ENCODE measurements around the gene KAZN.

The KAZN gene

DNA sequence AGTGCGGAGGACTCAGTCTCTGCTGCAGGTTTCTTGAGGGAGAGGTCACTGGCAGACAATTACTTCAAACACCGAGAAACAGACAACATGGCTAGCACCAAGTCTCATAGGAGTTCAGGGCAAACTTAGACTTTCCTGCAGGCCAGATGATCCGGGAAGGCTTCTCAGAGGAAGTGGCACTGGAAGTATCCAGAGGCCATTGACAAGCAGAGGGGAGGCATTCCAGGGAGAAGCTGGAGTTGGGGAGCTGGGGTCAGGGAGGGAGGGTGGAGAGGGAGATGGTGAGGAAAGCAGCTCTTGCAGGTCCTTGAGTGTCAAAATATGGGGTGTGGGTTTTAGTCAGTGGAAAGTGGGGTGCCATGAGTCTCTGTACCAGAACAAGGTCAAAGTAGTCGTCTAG lies 147.9 kb downstream of the KAZN start:
- DNase-seq = no peak

DNA sequence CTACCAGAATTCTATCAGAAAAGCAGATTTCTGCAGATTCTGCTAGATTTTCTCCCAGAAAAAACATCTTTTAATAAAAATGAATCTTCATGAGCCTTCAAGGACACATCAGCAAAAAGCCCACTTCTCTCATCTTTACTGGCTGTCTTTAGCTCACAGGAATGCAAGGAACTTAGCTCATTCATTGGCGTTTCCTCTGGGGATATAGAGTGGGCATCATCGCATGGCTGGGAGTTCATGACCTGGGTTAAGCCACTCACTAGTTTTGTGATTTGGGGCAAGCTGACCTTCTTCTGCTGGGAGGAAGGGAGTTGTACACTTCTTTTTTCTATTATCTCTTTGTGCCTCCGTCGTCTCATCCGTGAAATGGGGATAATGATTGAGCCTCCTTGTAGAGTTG lies 149.7 kb downstream of the KAZN start:
- DNase-seq = no peak

DNA sequence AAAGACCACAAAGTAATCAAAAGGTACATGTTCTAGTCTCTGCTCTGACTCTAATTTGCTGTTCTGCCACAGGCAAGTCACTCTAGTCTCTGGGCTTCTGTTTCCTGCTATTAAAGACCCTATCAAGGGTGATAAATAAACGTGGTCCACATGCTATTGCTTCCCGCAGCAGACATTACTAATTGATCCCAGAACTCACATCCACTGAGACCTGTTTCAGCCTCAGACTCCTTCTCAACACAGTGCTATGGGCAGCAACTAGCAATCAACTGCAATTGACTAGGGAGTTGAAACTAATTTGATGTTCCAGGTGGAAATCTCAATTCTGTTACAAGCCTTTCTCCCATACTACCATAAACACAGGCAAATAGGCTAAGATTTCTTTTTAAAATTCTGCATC lies 150.5 kb downstream of the KAZN start:
- no peak for DNase-seq

DNA sequence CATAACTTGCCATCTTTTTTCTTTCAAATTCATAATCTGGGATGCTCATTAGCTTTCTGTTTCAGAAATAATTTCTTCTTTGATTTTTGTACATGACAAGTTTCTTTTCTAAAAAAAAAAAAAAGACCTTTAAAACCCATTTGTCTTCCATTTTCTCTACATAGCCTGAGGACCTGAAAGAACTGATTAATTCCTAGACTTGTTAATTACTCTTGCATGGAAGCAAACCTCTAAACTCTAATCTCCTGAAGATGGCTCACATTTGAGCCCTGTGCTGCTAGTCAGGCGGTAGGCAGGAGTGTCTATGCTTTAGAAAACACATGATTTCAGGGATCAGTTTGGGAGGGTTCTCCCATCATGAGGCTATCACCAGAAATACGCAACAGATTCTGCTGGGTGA lies 152.0 kb downstream of the KAZN start:
- no peak for DNase-seq

DNA sequence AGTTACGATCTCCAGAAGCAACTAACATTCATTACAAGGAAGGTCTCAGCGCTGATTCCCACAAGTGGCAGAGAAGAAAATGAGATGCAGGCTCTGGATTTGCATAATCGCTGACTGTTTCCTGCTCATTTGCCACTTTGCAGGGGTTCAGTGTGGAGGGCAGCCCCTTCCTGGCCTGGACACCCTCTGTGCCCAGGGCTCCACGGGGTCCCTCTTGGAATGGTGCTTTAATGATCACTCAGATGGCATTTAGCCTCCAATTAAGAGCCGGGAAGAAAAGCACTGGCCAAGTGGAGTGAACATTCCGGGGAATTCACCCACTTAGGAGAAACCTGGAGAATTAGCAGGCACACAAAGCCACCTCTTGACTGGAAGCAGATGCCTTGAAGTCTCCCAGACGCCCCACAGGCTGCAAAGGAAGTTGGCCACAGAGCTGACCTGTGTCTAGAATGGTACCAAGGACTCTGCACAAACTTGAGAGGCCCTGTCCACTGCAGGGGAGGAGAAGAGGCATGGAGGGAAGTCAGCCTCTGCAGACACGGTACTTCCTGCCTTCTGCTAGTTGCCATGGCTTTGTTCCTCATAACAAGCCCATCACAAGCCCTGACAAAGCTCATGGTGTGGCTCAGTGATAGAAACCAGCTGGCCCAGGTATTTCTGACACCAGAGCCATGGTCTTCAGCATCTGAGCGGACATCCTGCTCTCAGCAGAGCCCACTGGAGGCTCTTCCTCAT lies 157.2 kb downstream of the KAZN start:
- DNase-seq = no peak

DNA sequence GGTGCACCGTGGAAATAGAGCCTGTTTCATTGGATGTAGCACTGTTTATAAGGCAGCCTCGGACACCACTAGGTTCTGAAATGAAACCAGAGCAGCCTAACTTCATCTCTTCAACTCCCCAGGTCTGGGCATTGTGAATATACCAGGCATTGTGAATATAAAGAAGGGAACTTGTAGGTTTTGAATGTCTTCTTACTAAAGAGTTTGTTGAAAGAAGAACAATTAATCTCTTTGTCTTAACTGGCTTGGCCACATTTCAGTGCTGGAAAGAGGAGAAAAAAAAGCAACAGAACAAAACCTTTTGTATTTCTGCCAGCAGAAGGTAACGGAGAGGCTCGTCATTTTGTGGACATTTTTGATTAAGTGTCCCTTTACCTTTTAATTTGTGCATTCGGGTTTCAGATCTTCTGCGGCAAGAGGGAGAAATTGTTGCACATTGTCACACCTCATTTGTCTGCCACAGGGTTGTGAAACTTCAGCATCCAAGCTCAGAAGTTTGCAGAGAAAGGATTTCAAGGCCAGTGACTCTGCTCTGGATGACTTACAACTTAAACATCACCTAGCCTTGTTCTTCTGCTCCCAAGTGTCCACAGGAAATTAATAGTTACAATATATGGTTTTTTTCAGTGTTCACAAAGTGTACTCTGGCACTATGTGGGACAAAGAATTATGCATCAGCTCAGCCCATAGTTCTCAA lies 158.3 kb downstream of the KAZN start:
- no peak for DNase-seq

DNA sequence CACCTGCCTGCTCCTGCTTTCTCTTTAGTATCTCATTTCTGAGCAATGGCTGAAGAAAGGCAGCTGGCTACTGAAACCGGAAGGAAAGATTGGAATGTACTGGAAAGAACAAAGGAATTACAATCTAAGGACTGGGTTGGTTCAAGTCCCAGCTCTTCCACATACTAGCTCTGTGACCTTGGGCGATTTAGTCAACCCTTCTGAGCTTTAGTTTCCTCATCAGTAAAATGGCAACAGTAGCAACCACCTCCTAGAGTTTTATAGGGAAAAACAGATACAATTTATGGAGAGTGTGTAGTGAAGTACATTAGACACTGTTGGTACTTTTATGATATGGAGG lies 158.8 kb downstream of the KAZN start:
- DNase-seq = no peak

DNA sequence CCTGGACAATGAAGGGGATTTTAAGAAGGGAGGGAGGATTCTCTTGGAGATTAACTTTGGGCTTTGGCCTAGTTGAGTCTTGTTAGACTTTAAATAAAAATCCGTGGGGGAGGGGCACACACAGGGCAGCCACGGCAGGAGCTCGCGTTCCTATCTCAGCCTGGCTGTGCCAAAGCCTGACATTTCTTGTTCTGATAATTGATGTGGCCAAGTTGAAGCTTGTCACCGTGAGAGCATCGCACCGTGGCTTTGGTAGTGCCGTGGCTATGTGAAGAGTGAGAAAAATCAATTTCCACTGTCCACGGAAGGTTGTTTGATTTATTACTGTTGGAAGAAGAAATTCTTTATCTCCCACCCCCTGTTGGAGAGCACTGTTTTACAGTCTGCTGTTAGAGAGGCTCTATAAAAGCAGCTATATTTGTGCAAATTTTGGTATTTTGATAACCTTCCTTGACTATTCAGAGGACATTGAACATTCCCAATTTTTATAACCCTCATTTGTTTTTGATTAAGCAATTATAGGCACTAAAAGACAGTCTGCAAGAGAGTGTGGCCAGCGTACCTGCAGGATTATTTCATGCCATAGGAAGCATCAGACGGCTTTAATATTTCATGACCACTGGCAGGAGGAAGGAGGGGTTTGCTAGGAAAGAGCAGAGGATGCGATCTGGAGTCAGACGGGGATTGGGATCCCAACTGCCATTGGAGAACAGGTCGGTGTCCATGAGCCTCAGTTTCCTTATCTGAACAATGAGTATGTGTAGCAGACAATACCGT lies 160.7 kb downstream of the KAZN start:
- no peak for DNase-seq

DNA sequence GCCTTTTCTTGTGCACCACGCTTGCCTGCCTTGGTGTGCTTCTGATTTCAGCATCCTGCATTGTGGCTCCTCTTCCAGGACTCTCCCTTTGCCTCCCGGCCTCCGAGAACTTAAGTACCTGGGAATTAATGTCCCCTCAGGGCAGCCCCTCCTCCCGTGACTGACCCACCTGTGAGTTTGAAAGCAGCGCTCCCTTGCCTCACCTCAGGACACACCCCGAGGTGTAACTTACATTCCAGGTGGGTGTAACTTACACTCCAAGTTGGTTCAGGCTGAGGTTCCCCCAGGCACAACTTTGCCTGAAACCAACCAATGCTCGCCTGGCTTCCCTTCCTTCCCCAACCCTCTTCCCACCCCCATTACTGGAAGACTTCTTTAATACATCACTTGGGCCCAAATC lies 161.4 kb downstream of the KAZN start:
- no peak for DNase-seq

DNA sequence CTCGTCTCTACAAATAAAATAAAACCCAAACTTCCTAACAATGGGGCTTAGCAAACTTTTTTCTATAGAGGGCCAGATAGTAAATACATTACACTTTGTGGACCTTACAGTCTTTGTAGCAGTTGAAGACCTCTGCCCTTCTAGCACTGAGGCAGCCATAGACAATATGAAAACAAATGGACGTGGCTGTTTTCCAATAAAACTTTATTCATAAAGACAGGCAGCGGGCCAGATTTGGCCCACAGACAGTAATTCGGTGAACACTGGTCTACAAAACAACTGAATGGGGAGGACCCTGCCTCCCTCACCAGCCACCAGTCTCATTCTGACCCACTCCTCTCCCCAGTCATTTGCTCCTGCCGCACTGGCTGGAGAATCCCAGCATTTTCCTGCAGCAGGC lies 162.3 kb downstream of the KAZN start:
- DNase-seq = no peak

DNA sequence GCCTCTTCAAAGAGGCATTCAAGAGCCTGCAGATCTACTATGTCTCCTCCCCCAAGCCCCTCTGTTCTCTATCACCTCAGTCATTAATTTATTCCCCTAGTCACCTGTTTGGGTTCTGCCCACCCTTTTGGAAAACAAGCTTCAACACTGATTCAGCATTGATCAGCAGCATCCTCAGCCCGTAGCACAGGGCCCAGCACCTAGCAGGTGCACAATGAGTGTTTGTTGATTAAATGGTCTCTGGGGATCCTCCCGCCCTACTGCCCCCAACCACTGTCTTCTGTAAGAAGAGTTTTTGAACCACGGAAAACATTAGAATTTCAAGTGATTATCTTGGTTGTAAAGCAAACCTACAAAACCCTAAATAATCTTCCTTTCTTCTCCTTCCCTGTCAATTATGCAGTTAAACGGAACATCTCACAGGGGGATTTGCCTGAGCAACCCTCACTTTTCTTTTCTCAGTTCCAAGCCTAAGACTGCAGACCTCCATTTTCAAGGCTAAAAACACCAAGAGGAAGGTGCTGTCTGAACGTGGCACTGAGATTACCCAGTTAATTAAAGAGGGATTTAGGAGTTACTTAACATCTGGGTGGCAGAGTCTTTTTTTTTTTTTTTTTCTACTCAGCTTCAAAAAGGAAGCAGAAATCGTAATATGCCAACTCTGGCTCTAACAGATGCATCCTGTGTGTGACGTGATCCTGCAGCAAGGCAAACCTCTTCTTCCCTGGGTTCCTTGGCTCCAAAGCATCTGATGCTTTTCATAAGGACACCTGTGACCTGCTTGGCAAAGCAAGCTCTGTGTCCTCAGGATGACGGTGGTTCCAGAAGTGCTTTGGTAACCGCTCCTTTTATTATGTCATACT lies 163.0 kb downstream of the KAZN start:
- no peak for DNase-seq

DNA sequence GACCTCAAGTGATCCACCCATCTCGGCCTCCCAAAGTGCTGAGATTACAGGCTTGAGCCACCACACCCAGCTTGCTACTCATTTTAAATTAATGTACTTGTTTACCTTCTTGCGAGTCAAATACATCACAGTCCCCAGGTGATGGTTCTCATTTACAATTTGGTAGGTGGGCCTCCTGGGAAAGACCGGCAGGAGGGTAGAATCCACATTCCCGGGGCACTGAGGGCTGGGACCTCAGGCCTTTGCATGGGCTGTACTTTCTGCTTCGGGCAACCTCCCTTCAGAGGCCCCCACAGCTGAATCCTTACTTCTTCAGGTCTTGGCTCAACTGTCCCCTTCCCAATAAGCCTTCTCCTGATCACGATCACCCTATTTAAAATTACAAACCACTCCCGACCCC lies 165.5 kb downstream of the KAZN start:
- no peak for DNase-seq

DNA sequence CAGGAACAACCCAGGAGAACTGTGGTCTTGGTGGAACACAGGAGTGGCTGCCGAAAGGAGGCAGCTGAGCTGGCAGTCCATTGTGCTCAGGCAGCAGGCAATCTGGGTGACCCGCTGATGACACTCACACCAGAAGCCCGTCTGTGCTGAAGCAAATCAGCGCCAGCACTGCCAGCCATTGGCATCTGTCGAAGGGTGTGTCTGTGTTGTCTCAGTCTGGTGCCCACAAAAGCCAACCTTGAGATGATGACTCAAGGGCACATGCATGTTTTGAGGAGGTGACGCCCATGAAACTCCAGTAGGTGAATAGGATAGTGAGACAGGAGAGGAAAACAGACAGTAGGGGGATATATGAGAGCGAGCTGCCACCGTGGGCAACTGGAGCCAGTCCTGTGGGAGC lies 167.3 kb downstream of the KAZN start:
- no peak for DNase-seq

DNA sequence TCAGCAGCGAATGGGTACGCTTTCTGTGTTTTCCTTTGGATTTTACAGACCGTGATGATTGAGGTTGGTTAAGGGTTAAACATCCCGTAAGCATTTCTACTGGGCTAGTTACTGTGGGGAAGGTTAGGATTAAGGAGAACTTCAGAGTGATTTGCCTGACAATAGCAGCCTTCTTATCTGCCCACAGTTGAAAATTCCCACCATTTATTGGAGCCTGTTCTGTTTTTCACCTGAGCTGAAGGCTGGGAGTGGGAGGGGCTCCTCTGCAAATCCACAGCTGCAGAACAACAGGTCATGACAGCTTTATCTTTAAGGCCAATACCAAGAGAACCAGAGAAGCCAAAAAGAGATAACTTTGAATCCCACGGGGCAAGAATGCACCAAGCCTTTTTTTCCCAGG lies 168.6 kb downstream of the KAZN start:
- no peak for DNase-seq

DNA sequence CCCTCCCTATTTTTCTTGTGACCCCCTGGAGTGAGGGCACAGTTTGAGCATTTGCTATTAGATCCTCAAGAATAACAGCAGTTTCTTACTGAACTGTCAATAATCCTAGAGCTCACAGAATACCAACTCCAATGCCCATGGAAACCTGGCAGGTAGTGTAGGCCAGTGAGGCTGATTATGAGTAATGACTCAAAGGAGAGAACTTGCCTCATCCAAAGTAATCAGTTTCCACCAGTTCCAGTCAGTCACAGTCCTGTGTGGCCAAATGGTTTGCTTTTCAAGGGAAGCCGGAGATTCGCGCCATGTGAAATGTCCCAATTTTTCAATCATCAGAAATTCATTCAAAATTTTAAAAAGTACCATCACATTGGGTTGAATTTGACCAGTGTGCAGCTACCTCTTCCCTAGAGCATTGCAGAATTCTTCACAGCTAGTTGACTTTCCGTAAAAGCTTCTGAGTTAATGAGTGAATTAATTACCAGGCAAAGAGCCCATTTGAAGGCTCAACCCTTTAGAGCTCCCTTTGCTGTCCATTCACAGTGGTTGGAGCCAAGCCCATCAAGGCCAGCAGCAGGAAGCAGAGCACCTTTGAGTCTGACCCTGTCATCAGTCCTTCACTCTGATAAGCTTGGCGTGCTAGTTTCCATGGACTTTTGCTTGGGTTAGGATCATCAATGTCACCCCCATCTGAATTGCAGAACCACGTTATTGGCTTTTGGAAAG lies 170.3 kb downstream of the KAZN start:
- DNase-seq = no peak

DNA sequence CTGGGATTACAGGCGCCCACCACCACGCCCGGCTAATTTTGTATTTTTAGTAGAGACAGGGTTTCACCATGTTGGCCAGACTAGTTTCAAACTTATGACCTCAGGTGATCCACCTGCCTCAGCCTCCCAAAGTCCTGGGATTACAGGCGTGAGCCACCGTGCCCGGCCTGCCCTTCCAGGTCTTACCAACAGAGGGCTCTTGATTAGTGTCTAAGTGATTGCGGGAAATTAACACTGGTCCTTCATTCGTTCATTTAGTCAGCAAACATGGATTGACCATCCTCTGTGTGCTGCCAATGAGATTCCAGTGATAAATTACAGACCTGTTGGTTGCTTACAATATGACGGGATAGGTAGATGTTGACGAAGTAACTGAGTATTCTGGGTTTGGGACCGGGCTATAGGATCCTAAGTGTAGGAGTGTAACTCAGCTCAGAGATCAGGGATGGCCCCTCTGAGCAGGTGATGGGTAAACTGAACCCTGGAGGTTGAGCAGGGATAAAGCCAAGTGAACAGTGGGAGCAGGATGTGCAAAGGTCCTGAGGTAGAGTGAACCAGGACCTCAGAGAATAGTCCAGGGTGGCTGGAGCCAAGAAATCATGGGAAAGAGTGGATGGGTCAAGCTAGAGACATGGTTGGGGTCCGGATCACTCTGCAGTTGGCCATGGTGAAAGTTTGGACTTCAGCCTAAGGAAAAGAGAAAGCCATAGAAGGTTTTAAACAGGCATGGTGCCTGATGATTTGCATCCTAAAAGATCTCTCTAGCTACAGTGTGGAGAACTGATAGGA lies 171.2 kb downstream of the KAZN start:
- DNase-seq = no peak

DNA sequence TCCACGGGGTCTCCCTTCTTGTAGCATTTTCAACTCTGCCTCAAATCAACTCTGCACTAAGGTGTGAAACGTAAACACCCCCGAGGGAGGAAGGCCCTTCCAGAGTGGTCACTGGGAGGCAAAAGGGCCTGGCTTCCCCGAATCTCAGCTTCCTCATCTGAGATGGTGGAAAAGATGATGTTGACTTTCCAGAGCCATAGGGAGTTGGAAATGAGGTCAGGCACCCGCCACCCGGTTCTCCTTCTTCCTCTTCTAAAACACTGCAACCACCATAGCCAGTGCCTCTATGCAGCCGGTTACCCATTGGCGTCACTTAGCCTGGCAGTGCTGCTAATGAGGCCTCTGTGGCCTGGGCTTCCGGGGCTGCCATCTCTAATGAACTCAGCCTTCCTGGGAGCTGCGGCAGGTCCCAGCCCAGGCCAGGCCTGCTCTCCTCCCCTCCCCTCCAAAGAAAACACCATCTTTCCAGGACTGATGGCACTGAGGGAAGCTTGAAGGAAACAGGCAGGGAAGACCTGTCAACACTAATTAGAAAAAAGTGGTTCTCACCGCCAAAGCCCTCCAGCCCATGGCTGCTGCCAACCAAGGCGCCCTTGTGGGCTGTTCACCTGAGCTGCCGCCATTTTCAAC lies 175.0 kb downstream of the KAZN start:
- DNase-seq = no peak

DNA sequence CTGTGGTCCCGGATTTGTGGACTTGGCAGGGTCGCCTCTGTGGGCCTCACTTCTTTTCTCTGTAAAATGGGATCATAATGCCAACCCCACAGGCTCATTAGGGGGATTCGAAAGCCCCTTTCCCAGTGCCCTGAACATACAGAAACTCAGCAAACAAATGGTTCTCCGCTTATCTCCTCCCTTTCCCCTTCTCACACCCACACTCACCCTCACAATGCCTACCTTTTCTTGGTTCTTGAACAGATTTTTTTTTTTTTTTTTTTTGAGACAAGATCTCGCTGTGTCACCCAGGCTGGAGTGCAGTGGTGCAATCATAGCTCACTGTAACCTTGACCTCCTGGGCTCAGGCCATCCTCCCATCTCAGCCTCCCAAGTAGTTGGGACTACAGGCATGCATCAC lies 175.7 kb downstream of the KAZN start:
- no peak for DNase-seq

DNA sequence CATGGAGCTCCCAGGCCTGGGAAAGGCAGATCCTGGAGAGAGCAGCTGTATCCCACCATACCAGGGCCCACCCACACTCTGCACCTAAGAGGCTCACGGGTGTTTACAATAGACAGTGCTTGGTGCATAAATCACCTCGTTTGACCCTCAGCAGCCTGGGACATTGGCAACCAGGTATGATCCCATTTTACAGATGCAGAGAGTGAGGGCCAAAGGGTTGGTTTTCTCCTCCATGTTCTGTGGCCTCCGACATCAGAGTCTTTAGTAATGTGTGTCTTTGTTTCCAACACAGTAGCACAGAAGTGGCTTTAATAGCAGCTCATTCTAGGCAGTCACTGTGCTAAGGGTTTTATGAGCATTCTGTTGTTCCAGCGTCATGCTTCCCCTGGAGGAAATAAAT lies 176.5 kb downstream of the KAZN start:
- no peak for DNase-seq

DNA sequence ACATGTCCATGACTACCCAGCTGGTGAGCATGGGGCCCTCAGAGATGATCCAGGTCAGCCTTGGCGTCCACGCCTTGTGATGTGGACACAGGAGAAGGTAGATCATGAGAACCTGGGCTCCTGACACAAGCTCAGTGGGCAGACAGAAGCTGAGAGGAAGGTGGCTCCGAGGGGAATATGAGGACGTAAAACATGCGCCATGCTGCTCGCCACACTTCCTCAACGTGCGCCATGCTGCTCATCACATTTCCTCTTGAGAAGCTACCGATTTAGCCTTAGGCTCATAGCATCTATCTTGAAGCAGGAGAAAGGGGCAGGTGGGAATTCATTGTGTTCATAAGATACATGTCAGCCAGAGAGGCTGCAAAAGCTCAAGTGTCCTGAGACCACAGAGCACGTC lies 176.9 kb downstream of the KAZN start:
- DNase-seq = no peak
